Measurements from ENCODE around the gene MS4A2. TPM values are rescaled to one million over a fixed set of nuclear protein-coding genes. Genes with fewer than 3 reads are reported as not detected.

MS4A2 gene
- total RNA-seq, 1 experiment from 2014 or later: not detected

DNA sequence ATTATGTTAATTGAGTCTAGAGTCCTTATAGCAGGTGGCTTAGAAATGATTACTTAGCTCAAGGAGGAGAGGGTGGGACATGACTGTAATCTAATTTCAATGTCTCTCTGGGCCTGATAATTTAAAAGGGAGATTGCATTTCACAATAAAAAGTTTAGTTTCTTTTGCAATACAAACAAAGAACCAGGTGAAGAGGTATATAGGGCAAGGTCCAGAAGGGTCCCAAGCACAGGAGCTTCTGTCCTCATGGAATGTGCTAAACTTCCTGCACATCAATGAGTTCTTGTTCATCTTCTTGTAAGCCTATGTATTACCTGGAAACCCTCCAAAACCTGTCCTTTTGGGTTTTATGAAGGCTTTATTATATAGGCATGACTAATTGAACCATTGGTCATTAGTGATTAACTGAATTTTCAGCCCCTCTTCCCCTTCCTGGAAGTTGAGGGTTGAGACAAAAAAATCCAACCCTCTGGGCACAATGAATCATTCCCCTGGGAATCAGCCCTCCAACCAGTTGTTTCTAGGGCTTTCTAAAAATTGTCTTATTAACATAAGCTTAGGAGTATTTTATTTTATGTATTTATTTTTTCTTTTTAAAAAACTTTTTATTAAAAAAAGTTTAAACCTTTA, 37.6 kb downstream of the MS4A2 start:
- ATAC-seq (no peak), DNase-seq (ENCODE audit: low read depth, low spot score) (no peak)
- no peaks in the 10 kb centered on the region for H4K20me1 ChIP-seq (ENCODE audit: insufficient read depth)
- ChIA-PET RAD21 (ENCODE audit: low non-redundant PET in 1 of 2, low total read pairs in 2 of 2, uncharacterized antibody in 2 of 2, unreplicated experiment in 2 of 2) (no interaction called here), POLR2A (no interaction called here), CTCF (no interaction called here)
- H3K4me3 ChIP-seq (replicated peaks in 1 of 2; ENCODE audit: low read depth in 1 of 2, low read length in 2 of 2): no peak overlapping the region
- no peaks in the 10 kb centered on the region for H3K27me3 ChIP-seq (ENCODE audit: insufficient read depth, low read length)
- H3K4me2 ChIP-seq (ENCODE audit: low read length): no peak overlapping the region
- TF ChIP-seq, protein P1, sequence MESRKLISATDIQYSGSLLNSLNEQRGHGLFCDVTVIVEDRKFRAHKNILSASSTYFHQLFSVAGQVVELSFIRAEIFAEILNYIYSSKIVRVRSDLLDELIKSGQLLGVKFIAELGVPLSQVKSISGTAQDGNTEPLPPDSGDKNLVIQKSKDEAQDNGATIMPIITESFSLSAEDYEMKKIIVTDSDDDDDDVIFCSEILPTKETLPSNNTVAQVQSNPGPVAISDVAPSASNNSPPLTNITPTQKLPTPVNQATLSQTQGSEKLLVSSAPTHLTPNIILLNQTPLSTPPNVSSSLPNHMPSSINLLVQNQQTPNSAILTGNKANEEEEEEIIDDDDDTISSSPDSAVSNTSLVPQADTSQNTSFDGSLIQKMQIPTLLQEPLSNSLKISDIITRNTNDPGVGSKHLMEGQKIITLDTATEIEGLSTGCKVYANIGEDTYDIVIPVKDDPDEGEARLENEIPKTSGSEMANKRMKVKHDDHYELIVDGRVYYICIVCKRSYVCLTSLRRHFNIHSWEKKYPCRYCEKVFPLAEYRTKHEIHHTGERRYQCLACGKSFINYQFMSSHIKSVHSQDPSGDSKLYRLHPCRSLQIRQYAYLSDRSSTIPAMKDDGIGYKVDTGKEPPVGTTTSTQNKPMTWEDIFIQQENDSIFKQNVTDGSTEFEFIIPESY (IDR thresholded peaks at IDR 0.05; ENCODE audit: extremely low read depth, insufficient replicate concordance, low read length): no peak
- TF ChIP-seq TCF7L2 (IDR thresholded peaks at IDR 0.05; ENCODE audit: borderline replicate concordance, extremely low read depth, insufficient read depth, insufficient read length) (no peak), ELF1 (IDR thresholded peaks at IDR 0.05; ENCODE audit: borderline replicate concordance, low read depth) (no peak), CBX3 (IDR thresholded peaks at IDR 0.05; ENCODE audit: low read depth) (no peak), POLR2A (IDR thresholded peaks at IDR 0.05; ENCODE audit: borderline replicate concordance, extremely low read depth, insufficient read depth, insufficient read length) (no peak), ZFX (IDR thresholded peaks at IDR 0.05) (no peak), FOSL1 (IDR thresholded peaks at IDR 0.05; ENCODE audit: low read depth) (no peak), EGR1 (IDR thresholded peaks at IDR 0.05; ENCODE audit: low read depth) (no peak), SIN3A (IDR thresholded peaks at IDR 0.05; ENCODE audit: low read depth) (no peak), EZH2phosphoT487 (IDR thresholded peaks at IDR 0.05; ENCODE audit: borderline replicate concordance) (no peak), SP1 (IDR thresholded peaks at IDR 0.05; ENCODE audit: low read depth) (no peak), CEBPB (IDR thresholded peaks at IDR 0.05; ENCODE audit: low read depth) (no peak), ZNF274 (IDR thresholded peaks at IDR 0.05; ENCODE audit: low read depth, low read length) (no peak), RAD21 (IDR thresholded peaks at IDR 0.05; ENCODE audit: low read depth) (no peak), EZH2 (IDR thresholded peaks at IDR 0.05) (no peak)
- TF ChIP-seq, protein P2, sequence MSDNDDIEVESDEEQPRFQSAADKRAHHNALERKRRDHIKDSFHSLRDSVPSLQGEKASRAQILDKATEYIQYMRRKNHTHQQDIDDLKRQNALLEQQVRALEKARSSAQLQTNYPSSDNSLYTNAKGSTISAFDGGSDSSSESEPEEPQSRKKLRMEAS (IDR thresholded peaks at IDR 0.05): no peak
- TF ChIP-seq, protein P3, sequence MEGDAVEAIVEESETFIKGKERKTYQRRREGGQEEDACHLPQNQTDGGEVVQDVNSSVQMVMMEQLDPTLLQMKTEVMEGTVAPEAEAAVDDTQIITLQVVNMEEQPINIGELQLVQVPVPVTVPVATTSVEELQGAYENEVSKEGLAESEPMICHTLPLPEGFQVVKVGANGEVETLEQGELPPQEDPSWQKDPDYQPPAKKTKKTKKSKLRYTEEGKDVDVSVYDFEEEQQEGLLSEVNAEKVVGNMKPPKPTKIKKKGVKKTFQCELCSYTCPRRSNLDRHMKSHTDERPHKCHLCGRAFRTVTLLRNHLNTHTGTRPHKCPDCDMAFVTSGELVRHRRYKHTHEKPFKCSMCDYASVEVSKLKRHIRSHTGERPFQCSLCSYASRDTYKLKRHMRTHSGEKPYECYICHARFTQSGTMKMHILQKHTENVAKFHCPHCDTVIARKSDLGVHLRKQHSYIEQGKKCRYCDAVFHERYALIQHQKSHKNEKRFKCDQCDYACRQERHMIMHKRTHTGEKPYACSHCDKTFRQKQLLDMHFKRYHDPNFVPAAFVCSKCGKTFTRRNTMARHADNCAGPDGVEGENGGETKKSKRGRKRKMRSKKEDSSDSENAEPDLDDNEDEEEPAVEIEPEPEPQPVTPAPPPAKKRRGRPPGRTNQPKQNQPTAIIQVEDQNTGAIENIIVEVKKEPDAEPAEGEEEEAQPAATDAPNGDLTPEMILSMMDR (IDR thresholded peaks at IDR 0.05 in 2 of 3, conservative IDR thresholded peaks at IDR 0.05 in 1 of 3; ENCODE audit: borderline replicate concordance in 1 of 3, insufficient read depth in 1 of 3, low read depth in 2 of 3, low read length in 2 of 3): no peak
- TF ChIP-seq, protein P4, sequence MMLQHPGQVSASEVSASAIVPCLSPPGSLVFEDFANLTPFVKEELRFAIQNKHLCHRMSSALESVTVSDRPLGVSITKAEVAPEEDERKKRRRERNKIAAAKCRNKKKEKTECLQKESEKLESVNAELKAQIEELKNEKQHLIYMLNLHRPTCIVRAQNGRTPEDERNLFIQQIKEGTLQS (IDR thresholded peaks at IDR 0.05): no peak
- H3K9me2 ChIP-seq (ENCODE audit: insufficient read depth): no peaks in the 10 kb centered on the region
- no peaks in the 10 kb centered on the region for H3K79me2 ChIP-seq (ENCODE audit: insufficient read depth, low read length)
- no peak overlapping the region for H3K27ac ChIP-seq (ENCODE audit: low read depth, low read length)
- H2AFZ ChIP-seq (ENCODE audit: low read depth, low read length, poor library complexity, severe bottlenecking): no peak overlapping the region
- H3K4me1 ChIP-seq (ENCODE audit: control insufficient read depth in 1 of 2, insufficient read depth in 2 of 2, low read length in 2 of 2): peaks cover 3 to 16% of the 10 kb centered on the region in 2 experiments; a peak in 3 of 4 replicates
- no peaks in the 10 kb centered on the region for H3K36me3 ChIP-seq (ENCODE audit: control insufficient read depth in 1 of 2, insufficient read depth in 2 of 2, low read length in 2 of 2)
- no TSS peak for BruUV-seq (replicated peaks)
- intact Hi-C loops (cut with micrococcal nuclease): no loop called here
- no peak overlapping the region for H3K9ac ChIP-seq (ENCODE audit: low read length)
- H3K9me3 ChIP-seq (ENCODE audit: control insufficient read depth in 1 of 2, insufficient read depth in 1 of 2, low read depth in 1 of 2, low read length in 2 of 2): no peaks in the 10 kb centered on the region

All from HCT116 (cell line).